Motor neuron (in vitro differentiated cells): ENCODE data around the gene MANEAL. TPM values are rescaled to one million over a fixed set of nuclear protein-coding genes. Genes with fewer than 3 reads are reported as not detected.

Source experiments
- ATAC-seq, 8 experiments: fragments of 200-7000 bp; cut with Tn5 transposase; replicated peaks in 6 of 8; 2 replicates each; pipeline ENCODE4 v1.8.0; 2021; ENCODE audit warnings: mild to moderate bottlenecking in 8 of 8, moderate library complexity in 8 of 8
- H3K27ac ChIP-seq, 2 donors: fragments of 250-450 bp; sonication (Bioruptor Pico); 2 replicates each; pipeline ENCODE4 v1.9.0; 2021; ENCODE audit warnings: antibody characterized with exemption in 2 of 2, mild to moderate bottlenecking in 2 of 2, moderate library complexity in 1 of 2
- H3K4me1 ChIP-seq, 2 donors: fragments of 250-450 bp; sonication (Bioruptor Pico); replicated peaks in 1 of 2; 2 replicates each; pipeline ENCODE4 v1.6.1; 2021; ENCODE audit warnings: antibody characterized with exemption in 2 of 2, mild to moderate bottlenecking in 2 of 2, moderate library complexity in 1 of 2
- H3K4me3 ChIP-seq, 5 donors: fragments of 250-450 bp; sonication (Bioruptor Pico); 2 replicates each; pipeline ENCODE4 v1.9.0; 2021; ENCODE audit warnings: antibody characterized with exemption in 5 of 5, mild to moderate bottlenecking in 5 of 5, moderate library complexity in 4 of 5
- WGBS, 10 experiments: fragments of 450-650 bp; shearing (Covaris generic); methylation state at CpG; one replicate each; pipeline ENCODE4 v1.0.0; 2022; 5-methylcytosine and 5-hydroxymethylcytosine counted together
- in situ Hi-C, 9 experiments: fragments of 400-800 bp; cut with MboI; loops; one replicate each; pipeline ENCODE4 v1.15.0; 2021; ENCODE audit warnings: low sequenced_read_pairs in 9 of 9, low pct_unique_long_range_greater_than_20kb in 2 of 9; ENCODE audit not compliant: unreplicated experiment in 9 of 9
- total RNA-seq, 8 experiments: library from RNA; unstranded; fragments of 300-600 nt; gene quantifications; 2 replicates each; pipeline versions ENCODE4 v1.2.3 to v1.2.4, GENCODE V29; 2022

Gene MANEAL, protein sequence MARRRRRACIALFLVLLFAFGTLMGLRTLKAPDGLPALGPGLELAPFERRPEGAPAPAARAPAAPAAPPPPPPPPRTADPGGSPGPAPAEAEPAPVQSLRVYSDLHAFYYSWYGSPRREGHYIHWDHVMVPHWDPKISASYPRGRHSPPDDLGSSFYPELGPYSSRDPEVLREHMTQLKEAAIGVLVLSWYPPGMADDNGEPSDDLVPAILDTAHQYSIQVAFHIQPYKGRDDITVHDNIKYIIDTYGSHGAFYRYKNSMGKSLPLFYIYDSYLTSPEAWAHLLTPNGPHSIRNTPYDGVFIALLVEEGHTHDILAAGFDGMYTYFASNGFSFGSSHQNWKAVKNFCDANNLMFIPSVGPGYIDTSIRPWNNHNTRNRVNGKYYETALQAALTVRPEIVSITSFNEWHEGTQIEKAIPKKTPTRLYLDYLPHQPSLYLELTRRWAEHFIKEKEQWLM
- total RNA-seq = 10 to 100 TPM in 5 of 8 experiments, 1 to 10 TPM in 3; 2.3 to 49.7 (median 30.3) TPM

DNA sequence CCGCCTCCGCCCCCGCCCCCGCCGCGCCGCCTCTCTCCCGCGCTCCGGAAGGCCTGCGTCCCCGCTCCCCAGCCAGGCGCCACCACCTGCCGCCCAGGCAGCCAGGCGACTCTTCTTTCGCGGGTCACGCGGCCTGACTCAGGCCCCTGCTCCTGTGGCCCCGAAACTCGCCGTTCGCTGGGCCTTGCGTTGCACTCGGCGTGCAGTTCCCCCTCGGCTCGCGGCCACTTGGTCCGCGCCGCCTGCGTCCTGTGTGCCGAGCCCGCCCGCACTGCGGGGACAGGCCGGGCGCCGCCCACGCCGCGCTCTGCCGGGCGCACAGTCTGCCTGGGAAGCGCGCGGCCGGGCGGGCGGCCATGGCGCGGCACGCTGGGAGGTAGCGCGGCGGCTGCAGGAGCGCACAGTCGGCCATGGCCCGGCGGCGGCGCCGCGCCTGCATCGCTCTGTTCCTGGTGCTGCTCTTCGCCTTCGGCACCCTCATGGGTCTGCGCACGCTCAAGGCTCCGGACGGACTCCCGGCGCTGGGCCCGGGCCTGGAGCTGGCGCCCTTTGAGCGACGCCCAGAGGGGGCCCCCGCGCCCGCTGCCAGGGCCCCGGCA is at the start of gene MANEAL:
TSS of gene MANEAL (plus strand) at position 75 of the 599 bp plus-strand sequence. CDS start at position 411, 336 bp downstream.
- ATAC-seq = peak; percentile 89 to 94 (median 91)
- peaks cover 8 to 9% of the 10 kb centered on the region in 2 donors for H3K4me1 ChIP-seq
- peak within 1 kb of the TSS; percentile 14 to 34 for H3K27ac ChIP-seq
- H3K4me3 ChIP-seq = peak within 1 kb of the TSS; percentile 45 to 92 (median 63)
- whole genome bisulfite sequencing, 10 experiments = 0% methylated on average over 2 to 35 of the region's 82 CpGs; no CpG with 5 or more reads in 7 of the 10 experiments
- in situ Hi-C loops = no loop called here

DNA sequence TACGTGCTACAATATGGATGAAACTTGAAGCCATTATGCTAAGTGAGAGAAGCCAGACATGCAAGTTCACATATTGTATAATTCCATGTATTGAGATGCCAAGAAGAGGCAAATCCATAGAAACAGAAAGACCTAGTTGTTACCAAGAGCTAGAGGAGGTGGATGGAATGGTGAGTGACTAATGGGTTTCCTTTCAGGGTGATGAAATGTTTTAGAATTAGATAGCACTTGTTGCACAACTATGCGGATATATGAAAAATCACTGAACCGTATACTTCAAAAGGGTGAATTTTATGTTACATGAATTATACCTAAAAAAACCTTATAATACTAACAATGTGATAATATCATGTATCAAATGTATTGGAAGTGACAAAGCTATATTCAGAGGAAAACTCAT is 46.8 kb upstream of the MANEAL start:
- peak in 1 of 8 experiments; percentile 34 for ATAC-seq
- in situ Hi-C loops = no loop called here
- Histone ChIP-seq H3K27ac (no peak overlapping the region), H3K4me3 (no peak overlapping the region), H3K4me1 (no peaks in the 10 kb centered on the region)
- 36 to 92% (median 72%) methylated on average over 1 to 3 of the region's 3 CpGs for WGBS, 10 experiments

DNA sequence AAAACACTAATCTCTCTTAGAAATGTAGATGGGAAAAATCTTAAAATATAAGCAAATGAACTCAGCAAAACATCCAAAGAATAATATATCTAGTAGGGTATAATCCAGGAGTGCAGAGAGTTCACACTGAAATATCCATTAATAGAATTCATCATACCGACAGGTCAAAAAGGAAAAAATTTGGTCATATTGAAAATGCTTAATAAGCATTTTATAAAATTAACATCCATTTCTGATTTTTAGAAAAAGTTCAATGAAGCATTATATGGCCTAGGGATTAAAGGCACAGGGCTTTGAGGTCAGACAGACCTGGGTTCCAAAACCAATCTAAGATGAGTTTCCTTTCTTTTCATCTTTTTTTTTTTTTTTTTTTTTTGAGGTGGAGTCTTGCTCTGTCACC is 45.1 kb upstream of the MANEAL start:
- 44 to 100% (median 90%) methylated on average over 1 of the region's 1 CpG for WGBS, 10 experiments
- ATAC-seq = no peak
- in situ Hi-C loops = no loop called here

DNA sequence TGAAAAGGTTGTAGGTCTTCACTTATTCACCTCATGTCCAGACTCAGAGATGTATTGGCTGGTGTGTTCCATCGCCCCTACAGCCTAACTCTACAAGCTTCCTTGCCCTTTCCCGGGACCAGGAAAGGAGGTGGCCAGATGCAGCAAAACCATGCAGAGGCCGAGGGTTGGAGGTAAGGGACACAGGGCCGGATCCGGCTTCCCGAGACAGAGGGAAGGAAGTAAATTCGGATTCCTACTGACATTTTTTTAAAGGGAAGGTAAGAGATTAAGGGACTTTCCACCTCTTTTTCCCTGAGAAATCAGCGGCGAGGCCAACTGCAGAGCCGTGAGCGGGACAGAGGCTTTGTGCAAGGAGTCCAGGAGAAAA is 41.4 kb upstream of the MANEAL start:
- in situ Hi-C loops = no loop called here
- Histone ChIP-seq H3K4me1 (no peaks in the 10 kb centered on the region), H3K27ac (peak overlapping the region in 1 of 2 donors; percentile 75), H3K4me3 (peak overlapping the region; percentile 33 to 50 (median 44))
- ATAC-seq = no peak
- WGBS, 10 experiments = 0 to 90% (median 18%) methylated on average over 1 to 11 of the region's 11 CpGs; no CpG with 5 or more reads in 2 of the 10 experiments

More for the DNA sequence above, 45.1 kb upstream of the MANEAL start:
- no peak overlapping the region for H3K4me3 ChIP-seq
- no peak overlapping the region for H3K27ac ChIP-seq
- H3K4me1 ChIP-seq = no peaks in the 10 kb centered on the region

DNA sequence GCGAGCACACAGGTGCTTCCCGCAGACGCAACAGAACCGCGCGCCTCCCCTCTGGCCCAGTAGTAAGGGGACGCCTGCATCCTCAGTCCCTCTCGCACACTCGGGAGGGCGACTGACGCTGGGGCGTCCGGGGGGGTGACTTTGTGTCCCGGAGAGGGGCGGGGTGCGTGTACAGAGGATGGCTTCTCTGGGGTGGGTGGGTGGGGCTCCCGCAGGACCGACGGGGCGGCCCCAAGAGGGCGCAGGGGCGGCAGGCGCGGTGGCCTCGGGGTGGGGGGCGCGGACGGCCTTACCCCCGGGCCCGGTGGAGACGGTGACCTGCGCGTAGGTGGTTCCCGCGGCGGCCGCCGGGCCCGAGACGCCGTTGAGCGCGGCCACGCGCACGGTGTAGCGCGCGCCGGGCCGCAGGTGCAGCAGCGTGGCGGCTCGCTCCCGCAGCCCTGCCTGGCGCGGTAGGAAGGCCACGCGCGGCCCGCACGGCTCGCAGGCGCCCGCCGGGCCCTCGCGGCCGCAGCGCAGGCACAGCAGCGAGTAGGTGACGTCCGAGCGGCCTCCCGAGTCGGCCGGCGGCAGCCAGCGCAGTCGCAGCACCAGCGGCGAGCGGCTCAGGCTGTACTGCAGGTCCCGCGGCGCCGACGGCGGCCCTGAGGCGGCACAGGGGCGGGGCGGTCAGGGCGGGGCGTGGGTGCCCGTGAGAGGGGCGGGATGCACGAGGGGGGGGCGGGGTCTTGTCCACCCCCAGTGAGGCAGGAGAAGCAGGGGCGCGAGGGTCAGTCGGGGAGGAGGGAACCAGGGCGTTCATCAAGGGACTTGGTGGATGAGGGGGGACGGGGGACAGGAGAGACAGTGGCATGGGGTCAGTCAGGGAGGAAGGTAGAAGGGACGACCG is 40.8 kb upstream of the MANEAL start:
- peak overlapping the region; percentile 22 to 75 for H3K27ac ChIP-seq
- in situ Hi-C loops = no loop called here
- no peaks in the 10 kb centered on the region for H3K4me1 ChIP-seq
- 10 to 20% (median 12%) methylated on average over 3 to 5 of the region's 105 CpGs; no CpG with 5 or more reads in 7 of the 10 experiments for WGBS, 10 experiments
- H3K4me3 ChIP-seq = peak overlapping the region; percentile 33 to 50 (median 44)
- peak; percentile 61 to 96 (median 90) for ATAC-seq

DNA sequence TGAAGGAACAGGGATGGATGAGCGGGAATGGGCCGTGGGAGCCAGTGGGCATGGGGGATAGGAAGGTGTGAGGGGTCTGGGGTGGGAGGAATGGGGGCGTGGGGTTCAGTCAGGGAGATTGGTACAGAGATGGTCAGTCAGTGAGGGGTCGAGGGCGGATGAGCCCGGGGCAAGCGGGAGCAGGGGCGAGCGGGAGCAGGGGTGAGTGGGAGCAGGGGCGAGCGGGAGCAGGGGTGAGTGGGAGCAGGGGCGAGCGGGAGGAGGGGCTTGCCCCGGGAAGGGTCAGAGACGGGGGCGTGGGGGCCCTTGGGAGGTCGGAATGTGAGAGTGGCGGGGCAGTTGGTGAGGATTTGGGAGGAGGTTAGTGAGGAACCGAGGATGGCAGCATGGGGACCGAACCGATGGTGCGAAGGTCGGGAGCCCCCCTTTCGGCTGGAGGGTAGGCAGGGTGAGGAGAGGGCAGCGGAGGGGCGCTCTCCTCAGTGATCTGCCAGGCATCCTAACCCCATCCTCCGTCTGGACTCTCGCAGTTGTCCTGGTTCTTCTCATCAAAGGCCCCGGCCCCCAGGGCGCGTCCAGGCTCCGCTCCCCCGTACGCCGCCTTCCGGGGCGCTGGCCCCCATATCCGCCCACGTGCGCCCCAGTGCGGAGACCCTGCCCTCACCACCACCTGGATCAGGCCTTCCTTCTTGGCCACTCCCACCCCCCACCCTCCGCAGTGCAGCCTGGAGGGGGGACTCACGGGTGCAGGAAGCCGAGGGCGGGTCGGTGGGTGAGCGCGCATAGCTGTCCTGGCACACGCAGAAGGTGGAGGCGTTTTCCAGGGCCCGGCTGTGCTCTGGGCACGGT is 40.0 kb upstream of the MANEAL start:
- Histone ChIP-seq H3K4me3 (peak overlapping the region; percentile 33 to 50 (median 44)), H3K27ac (no peak overlapping the region), H3K4me1 (no peaks in the 10 kb centered on the region)
- 0 to 9% methylated on average over 4 to 16 of the region's 52 CpGs; no CpG with 5 or more reads in 8 of the 10 experiments for WGBS, 10 experiments
- in situ Hi-C loops = no loop called here
- ATAC-seq = peak in 2 of 8 experiments; percentile 5

DNA sequence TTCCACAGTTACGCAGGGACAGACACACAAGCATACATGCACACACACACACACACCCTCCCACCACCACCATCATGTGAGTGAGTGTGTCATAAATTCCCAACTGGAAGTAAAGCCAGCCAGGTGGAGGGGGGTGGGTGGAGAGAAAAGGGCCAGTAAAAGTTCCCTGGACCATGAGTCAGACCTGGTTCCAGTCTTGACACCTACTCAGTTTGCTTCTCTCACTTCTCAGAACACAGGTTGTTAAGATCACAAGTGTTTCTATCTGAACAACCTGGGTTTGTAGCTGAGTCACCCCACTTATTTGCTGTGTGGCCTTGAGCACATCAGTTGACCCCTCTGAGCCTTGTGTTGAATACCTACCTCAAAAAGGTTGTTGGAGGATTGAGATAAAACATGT is 38.4 kb upstream of the MANEAL start:
- Histone ChIP-seq H3K27ac (no peak overlapping the region), H3K4me1 (no peaks in the 10 kb centered on the region), H3K4me3 (no peak overlapping the region)
- in situ Hi-C loops = no loop called here
- ATAC-seq = no peak
- 0 to 50% (median 40%) methylated on average over 1 of the region's 1 CpG; no CpG with 5 or more reads in 7 of the 10 experiments for WGBS, 10 experiments

DNA sequence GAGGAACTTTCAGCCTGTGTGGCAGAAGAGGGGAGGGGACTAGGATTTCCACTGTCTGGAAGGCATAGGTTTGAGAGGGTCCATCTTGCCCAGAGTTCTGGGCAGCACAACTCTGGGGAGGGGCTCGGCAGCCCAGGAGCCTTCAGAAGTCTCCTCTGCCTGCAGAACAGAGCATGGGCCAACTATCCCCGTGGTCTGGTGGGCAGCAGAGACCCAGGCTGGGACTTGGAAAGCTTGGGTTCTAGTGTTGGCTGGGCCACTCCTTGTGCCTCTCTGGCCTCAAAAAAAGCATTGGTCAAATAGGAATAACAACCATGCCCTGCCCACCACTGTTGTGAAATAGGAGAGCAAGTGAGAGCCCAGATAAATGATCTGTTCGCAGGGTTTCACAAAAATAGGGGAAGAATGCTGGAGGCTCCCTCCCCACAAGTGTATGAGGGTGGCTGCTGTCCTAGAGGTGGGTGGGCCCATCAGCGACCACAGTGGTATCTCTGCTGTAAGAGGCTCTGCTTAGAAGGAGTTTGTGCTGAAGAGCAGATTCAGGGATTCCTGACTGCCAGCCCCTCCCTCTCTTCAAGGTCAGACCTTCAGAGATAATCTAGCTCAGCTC is 37.6 kb upstream of the MANEAL start:
- in situ Hi-C loops = no loop called here
- 38 to 61% (median 43%) methylated on average over 2 to 4 of the region's 4 CpGs; no CpG with 5 or more reads in 5 of the 10 experiments for WGBS, 10 experiments
- Histone ChIP-seq H3K4me3 (no peak overlapping the region), H3K4me1 (no peaks in the 10 kb centered on the region), H3K27ac (no peak overlapping the region)
- ATAC-seq = no peak

DNA sequence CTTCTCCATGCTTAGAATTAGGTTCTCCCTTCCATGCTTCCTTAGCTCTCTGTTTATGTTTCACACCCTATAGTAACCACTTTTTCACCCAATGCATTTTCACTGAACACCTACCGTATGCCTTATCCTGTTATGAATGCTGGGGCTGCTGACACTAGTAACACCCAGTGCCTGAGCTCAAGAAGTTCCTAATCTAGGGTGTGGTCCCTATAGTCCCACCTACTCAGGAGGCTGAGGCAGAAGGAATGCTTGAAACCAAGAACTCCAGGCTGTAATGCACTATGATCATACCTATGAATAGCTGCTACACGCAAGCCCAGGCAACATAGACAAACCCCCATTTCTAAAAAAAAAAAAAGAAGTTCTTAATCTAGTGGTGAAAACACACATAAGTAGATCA is 34.2 kb upstream of the MANEAL start:
- Histone ChIP-seq H3K27ac (no peak overlapping the region), H3K4me1 (no peaks in the 10 kb centered on the region), H3K4me3 (no peak overlapping the region)
- ATAC-seq = no peak
- WGBS, 10 experiments = 0 to 86% (median 66%) methylated on average over 1 to 2 of the region's 2 CpGs; no CpG with 5 or more reads in 3 of the 10 experiments
- in situ Hi-C loops = no loop called here

DNA sequence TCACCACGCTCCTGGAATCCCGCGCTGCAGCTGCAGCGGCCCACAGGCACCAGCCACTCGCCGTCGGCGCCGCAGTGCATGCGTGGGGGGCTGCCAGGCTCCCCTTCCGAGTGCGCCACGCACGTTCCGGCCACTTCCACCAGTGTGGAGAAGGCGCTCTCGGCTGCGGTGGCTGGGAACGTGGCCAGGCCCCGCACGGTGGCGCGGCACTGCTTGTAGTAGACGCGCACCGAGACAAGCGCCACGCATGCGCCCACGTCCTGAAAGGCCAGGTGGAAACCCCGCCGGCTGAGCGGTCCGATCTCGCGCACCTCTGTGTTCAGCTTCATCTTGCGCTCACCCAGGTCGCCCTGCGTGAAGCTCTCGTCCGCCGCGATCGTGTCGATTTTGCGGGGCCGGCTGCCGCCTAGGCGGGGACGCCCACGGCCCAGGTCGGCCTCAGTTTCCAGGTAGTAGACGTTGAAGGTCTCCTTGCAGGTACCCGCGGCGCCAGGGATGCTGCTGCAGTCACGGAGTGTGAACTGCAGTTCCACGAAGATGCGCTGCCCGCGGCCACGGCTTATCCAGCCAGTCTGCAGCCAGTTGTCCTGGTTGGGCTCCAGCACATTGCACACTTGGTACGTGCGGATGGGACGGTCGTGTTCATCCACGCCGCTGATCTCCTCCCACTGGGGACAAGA is 32.1 kb upstream of the MANEAL start:
- no peak for ATAC-seq
- no peak overlapping the region for H3K4me3 ChIP-seq
- H3K4me1 ChIP-seq = no peaks in the 10 kb centered on the region
- 63 to 80% (median 74%) methylated on average over 2 to 34 of the region's 68 CpGs; no CpG with 5 or more reads in 6 of the 10 experiments for WGBS, 10 experiments
- no peak overlapping the region for H3K27ac ChIP-seq
- in situ Hi-C loops = no loop called here

DNA sequence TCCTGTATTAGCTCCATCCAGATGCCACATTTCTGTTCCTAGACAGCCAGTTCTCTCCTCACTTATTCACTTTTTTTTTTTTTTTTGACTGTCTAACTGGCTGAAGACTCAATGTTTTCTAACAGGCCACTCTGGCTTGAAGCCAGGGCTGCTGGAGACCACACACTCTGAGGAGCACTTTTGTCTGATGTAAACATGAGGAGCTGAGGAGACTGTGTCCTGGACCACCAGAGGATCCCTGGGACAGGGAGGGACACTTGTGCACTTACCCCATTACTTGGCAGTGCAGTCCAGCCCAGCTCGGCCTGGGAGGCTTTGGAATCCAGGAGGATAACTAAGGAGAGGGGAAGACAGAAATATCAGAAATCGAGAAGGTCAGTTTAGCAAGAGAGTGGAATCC is 31.1 kb upstream of the MANEAL start:
- no peak for ATAC-seq
- no peak overlapping the region for H3K4me3 ChIP-seq
- H3K4me1 ChIP-seq = no peaks in the 10 kb centered on the region
- in situ Hi-C loops = no loop called here
- H3K27ac ChIP-seq = no peak overlapping the region
- 0 to 60% (median 13%) methylated on average over 1 to 2 of the region's 2 CpGs; no CpG with 5 or more reads in 2 of the 10 experiments for WGBS, 10 experiments
